ENCODE measurements around the gene PEX1. TPM values are rescaled to one million over a fixed set of nuclear protein-coding genes. Genes with fewer than 3 reads are reported as not detected.
"Not testable (repeated sequence)": the region's sequence is repeated elsewhere in the genome, so short reads cannot be mapped to it uniquely, and the experiment has no call there.

Gene PEX1
- total and polyA plus RNA-seq, 2 of the 13 experiments (the other 11 are each of a cell fraction or from before 2014, with no cell fraction given): 16.6 to 22.4 TPM

- peak; percentile 68; the same call in 1 of the 2 replicates for TF ChIP-seq TFDP1 (CRISPR knock-in tag; IDR thresholded peaks at IDR 0.05; ENCODE audit: borderline replicate concordance)
- TF ChIP-seq, protein P1, sequence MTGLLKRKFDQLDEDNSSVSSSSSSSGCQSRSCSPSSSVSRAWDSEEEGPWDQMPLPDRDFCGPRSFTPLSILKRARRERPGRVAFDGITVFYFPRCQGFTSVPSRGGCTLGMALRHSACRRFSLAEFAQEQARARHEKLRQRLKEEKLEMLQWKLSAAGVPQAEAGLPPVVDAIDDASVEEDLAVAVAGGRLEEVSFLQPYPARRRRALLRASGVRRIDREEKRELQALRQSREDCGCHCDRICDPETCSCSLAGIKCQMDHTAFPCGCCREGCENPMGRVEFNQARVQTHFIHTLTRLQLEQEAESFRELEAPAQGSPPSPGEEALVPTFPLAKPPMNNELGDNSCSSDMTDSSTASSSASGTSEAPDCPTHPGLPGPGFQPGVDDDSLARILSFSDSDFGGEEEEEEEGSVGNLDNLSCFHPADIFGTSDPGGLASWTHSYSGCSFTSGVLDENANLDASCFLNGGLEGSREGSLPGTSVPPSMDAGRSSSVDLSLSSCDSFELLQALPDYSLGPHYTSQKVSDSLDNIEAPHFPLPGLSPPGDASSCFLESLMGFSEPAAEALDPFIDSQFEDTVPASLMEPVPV (CRISPR knock-in tag; IDR thresholded peaks at IDR 0.05): 0 out of 2 replicates have a peak, but pooled peaks have one; percentile 6
- no peak for TF ChIP-seq TCF12 (IDR thresholded peaks at IDR 0.05)
- 0 out of 2 replicates have a peak, but pooled peaks have one; percentile 19 for TF ChIP-seq TCF12 (CRISPR knock-in tag; IDR thresholded peaks at IDR 0.05)
- peak; percentile 84; the same call in 1 of the 2 replicates for TF ChIP-seq FOXC1 (CRISPR knock-in tag; IDR thresholded peaks at IDR 0.05; ENCODE audit: borderline replicate concordance)
Observed at GRCh38 chr7:92446869-92447344, 81.4 kb downstream of the PEX1 start (continued).

DNA sequence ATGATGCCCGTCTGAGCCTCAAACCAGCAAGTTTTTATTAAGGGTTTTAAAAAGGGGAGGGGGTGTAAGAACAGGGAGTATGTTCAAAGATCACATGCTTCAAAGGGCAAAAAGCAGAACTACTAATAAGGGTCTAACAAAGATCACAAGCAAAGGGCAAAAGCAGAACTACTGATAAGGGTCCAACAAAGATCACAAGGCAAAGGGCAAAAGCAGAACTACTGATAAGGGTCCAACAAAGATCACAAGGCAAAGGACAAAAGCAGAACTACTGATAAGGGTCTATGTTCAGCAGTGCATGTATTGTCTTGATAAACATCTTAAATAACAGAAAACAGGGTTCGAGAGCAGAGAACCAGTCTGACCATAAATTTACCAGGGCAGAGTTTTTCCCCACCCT lies 85.6 kb downstream of the PEX1 start:
- BruUV-seq (replicated peaks); POLR2A ChIA-PET; H2AFZ ChIP-seq (ENCODE audit: low read length); H3K27me3 ChIP-seq (ENCODE audit: control insufficient read depth in 1 of 2, insufficient read depth in 2 of 2, low read length in 2 of 2); H3K9me3 ChIP-seq (ENCODE audit: low read length); H3K9ac ChIP-seq (ENCODE audit: insufficient read depth, low read depth, low read length); H3K27ac ChIP-seq (ENCODE audit: extremely low read length, insufficient read depth, low read length); ATAC-seq; intact Hi-C loops (cut with micrococcal nuclease; ENCODE audit: unreplicated experiment); H3K36me3 ChIP-seq (replicated peaks in 1 of 2; ENCODE audit: control insufficient read depth in 1 of 2, insufficient read depth in 2 of 2, low read length in 2 of 2); H4K20me1 ChIP-seq (ENCODE audit: insufficient read depth, low read length); CTCF ChIA-PET (ENCODE audit: low intra/inter-chr PET ratio, low total read pairs); FAIRE-seq; H3K79me2 ChIP-seq (ENCODE audit: insufficient read depth, low read length); H3K4me3 ChIP-seq (replicated peaks in 1 of 3; ENCODE audit: insufficient read depth in 1 of 3, low read depth in 2 of 3, low read length in 3 of 3); TF ChIP-seq NR2F6 (CRISPR knock-in tag; IDR thresholded peaks at IDR 0.05); EP300 (CRISPR knock-in tag; IDR thresholded peaks at IDR 0.05; ENCODE audit: borderline replicate concordance); CREM (CRISPR knock-in tag; IDR thresholded peaks at IDR 0.05): not testable (repeated sequence)
- Histone ChIP-seq H3K4me2 (ENCODE audit: low read depth, low read length) (peak overlapping the region; percentile 21; the same call in 1 of the 2 replicates), H3K4me1 (ENCODE audit: insufficient read depth, low read length) (peaks cover 25% of the 10 kb centered on the region)
- in situ Hi-C loops (cut with HindIII; ENCODE audit: extremely low pct_ligation_motif_present, low pct_unique_long_range_greater_than_20kb): loop anchor here (25.0 kb wide), 1 partner anchor 620 kb away; no protein-coding TSS in a partner anchor
- DNase-seq (ENCODE audit: low spot score): peak; percentile 35
- 4% methylated on average over 2 of the region's 2 CpGs for WGBS (ENCODE audit: low lambda C conversion rate)
- TF ChIP-seq HNF4A (CRISPR knock-in tag; IDR thresholded peaks at IDR 0.05): peak; percentile 70
- TF ChIP-seq NR2F6 (IDR thresholded peaks at IDR 0.05): peak; percentile 40
- 0 out of 4 replicates have a peak, but pooled peaks of 1 of the 2 experiments have one; percentile 11 for TF ChIP-seq EP300 (IDR thresholded peaks at IDR 0.05; ENCODE audit: low read depth in 2 of 2, low read length in 2 of 2)
- TF ChIP-seq TCF7 (IDR thresholded peaks at IDR 0.05; ENCODE audit: low read depth): peak; percentile 65
- 0 out of 2 replicates have a peak, but pooled peaks have one; percentile 7 for TF ChIP-seq RARA (CRISPR knock-in tag; IDR thresholded peaks at IDR 0.05)
- TF ChIP-seq, protein P2, sequence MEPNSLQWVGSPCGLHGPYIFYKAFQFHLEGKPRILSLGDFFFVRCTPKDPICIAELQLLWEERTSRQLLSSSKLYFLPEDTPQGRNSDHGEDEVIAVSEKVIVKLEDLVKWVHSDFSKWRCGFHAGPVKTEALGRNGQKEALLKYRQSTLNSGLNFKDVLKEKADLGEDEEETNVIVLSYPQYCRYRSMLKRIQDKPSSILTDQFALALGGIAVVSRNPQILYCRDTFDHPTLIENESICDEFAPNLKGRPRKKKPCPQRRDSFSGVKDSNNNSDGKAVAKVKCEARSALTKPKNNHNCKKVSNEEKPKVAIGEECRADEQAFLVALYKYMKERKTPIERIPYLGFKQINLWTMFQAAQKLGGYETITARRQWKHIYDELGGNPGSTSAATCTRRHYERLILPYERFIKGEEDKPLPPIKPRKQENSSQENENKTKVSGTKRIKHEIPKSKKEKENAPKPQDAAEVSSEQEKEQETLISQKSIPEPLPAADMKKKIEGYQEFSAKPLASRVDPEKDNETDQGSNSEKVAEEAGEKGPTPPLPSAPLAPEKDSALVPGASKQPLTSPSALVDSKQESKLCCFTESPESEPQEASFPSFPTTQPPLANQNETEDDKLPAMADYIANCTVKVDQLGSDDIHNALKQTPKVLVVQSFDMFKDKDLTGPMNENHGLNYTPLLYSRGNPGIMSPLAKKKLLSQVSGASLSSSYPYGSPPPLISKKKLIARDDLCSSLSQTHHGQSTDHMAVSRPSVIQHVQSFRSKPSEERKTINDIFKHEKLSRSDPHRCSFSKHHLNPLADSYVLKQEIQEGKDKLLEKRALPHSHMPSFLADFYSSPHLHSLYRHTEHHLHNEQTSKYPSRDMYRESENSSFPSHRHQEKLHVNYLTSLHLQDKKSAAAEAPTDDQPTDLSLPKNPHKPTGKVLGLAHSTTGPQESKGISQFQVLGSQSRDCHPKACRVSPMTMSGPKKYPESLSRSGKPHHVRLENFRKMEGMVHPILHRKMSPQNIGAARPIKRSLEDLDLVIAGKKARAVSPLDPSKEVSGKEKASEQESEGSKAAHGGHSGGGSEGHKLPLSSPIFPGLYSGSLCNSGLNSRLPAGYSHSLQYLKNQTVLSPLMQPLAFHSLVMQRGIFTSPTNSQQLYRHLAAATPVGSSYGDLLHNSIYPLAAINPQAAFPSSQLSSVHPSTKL (CRISPR knock-in tag; IDR thresholded peaks at IDR 0.05): peak; percentile 28; the same call in 1 of the 2 replicates
- TF ChIP-seq NR2F2 (IDR thresholded peaks at IDR 0.05; ENCODE audit: borderline replicate concordance, low read depth): peak; percentile 47; the same call in 1 of the 2 replicates
- peak; percentile 59; the same call in 1 of the 2 replicates for TF ChIP-seq ZMYM2 (CRISPR knock-in tag; IDR thresholded peaks at IDR 0.05)
- TF ChIP-seq CREM (IDR thresholded peaks at IDR 0.05): 0 out of 2 replicates have a peak, but pooled peaks have one; percentile 18
- TF ChIP-seq ESRRA (CRISPR knock-in tag; IDR thresholded peaks at IDR 0.05; ENCODE audit: low read depth): 0 out of 2 replicates have a peak, but pooled peaks have one; percentile 49
